HG03442 (cell line): ENCODE results near the gene OCA2.

Experiments
- ATAC-seq: cut with Tn5 transposase; IDR thresholded peaks from one replicate; pipeline ENCODE4 v1.9.1; 2021; ENCODE audit warnings: mild to moderate bottlenecking, moderate library complexity; ENCODE audit not compliant: unreplicated experiment

The OCA2 gene

DNA sequence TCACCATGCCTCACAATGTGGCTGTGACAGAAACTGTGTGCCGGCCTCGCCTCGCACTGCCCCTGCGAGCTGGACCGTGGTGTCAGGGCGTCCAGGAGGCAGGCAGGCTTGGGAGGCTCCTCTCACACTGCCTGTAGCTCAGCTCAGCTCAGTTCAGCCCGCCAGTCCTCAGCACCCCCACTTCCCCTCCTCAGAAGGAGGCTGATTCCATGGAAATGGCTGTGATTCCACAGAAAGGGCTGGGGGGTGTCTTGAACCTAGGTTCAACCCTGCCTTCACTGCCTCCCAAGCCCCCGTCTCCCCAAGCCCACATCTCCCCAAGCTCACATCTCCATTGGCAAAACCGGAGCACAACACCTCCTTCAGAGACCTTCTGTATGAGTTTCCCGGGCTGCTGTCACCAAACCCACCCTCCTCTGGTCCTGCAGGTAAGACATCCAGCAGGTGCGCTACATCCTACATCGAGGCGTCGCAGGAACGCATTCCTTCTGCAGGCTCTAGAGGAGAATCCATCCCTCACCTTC, 94.0 kb downstream of the OCA2 start:
- ATAC-seq = no peak

DNA sequence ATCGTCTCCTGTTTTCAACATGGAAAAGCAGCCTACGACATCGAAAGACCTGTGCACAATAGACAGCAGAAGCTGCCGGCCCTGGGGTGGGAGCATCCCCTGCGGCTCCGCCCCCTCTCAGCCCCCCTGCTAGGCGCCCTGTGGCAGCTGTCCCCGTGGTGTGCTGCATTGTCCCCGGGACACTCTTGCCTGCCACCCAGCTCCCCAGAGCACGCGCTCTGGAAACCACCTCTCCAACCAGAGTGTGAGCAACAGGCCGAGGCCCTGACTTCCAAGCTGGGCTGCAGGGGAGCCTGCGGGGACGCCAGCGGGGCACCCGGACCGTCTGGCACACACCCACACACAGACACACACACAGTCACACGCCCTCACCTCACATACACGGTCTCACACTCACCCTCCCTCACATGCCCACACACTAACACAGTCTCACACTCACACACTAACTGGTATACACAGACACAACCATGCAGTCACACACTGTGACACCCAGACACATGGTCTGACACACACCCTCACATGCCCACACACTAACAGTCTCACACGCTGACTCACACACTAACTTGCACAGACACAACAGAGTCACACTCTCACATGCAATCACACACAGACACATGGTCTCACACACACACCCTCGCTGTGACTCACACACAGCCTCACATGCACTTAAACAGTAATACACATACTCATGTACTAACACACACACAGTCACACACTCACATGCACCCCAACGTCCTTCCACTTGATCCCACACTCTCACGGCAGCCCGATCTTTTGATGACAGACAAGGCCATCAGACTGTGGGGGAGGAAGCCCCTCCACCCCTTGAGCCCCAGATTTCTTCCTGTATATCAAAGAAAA, 94.7 kb downstream of the OCA2 start:
- ATAC-seq = no peak

DNA sequence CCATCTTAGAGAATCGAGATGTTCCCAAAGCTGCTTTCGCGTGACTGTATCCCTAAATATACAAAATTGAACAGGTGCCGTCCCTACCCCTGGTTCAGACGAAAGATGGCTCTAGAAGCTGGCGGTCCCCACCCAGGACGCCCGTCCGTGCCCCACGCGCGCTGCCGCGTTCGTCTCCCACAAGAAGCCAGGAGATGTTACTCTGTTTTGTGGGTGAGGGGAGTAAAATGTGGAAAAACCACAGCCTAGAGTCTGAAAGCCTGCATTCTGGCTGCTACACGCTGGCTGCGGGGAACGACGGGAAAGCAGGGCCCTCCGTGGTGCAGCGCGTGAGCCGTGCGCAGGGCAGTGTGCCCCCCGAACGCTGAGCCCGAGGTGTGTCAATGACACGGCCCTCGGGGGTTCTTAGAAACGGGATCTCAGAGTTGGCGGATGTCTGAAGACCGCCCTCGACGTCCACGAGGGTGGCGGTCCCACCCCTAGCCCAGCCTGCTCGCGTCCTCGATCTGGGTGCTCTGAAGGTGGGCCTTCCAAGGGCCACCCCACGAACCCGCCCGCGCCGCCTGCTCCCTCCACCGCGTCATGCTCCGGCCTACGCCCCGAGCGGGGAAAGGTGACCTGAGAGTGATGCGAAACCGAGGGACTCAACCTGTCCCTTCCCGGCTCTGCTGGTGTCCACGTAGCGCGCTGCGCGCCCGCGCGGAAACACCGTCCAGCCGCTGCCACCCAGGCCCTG, 95.6 kb downstream of the OCA2 start:
- ATAC-seq = no peak

DNA sequence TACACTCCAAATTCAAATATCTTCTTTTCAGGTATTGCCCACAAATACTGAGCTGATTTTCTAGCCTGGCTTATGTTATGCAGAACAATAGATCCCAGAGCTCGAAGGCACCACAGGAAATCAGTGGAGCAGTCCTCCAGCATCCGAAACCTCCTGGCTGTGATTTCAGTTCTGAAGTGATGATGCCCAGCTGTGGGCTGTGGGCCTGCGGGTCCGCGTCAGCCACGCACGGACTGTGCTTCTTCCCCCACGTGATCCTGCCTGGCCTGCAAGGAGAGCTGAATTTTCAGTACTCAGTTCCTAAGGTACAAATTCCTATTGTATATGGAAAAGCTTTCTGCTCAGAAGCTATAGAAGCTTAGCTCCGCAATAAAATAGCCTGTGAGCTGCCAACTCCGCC, 96.2 kb downstream of the OCA2 start:
- no peak for ATAC-seq

DNA sequence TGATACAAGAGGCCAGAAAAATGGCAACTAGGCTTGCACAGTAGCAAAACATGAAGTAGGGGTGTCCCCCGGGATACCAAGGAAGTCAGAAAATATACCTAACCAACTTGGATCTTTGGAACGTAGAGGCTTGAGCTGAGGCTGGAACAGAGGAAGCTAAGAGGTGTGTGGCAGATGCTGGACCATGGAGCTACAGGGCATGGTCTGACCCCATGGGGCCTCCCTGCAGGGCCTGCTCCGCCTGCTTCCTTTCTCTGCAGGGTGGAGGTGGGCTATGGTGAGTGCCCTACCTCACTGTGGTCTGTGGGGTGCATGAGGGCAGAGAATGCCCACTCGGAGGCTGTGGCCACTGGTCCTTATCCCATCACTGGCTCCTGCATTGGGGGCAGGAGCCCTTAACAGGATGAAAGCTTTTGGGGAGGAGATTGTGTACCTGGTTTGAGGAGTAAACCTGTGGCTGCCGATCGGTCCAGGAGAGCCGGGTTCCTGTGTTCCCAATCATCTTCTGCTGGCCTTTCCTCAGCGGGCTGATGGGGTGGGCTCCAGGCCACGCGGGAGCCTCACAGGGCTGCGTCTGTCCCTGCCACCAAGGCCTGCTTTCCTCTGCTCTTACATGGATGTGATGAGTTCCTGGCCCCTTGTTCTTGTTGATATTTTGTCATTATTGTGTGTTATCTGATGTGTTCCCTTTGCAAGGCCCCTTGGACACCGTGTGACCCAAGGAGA, 96.8 kb downstream of the OCA2 start:
- no peak for ATAC-seq

DNA sequence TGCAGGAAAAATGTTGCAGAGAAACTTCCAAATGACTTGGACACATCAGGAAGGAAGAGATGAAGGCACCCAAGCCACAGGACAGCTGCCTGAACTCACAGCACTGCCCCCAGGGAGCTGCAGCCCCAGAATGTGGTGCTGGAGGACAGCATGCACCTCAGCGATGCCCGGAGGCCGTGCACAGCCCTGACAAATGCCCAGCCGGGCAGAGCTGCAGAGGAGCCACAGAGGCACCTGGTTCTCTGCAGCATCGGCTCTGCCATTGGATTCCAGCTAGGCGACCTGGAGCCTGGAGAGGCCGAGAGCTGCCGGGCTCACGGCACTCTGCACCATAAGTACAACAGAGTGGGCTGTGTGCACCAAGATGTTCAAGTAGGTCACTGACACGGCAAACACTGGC, 97.5 kb downstream of the OCA2 start:
- ATAC-seq = no peak

DNA sequence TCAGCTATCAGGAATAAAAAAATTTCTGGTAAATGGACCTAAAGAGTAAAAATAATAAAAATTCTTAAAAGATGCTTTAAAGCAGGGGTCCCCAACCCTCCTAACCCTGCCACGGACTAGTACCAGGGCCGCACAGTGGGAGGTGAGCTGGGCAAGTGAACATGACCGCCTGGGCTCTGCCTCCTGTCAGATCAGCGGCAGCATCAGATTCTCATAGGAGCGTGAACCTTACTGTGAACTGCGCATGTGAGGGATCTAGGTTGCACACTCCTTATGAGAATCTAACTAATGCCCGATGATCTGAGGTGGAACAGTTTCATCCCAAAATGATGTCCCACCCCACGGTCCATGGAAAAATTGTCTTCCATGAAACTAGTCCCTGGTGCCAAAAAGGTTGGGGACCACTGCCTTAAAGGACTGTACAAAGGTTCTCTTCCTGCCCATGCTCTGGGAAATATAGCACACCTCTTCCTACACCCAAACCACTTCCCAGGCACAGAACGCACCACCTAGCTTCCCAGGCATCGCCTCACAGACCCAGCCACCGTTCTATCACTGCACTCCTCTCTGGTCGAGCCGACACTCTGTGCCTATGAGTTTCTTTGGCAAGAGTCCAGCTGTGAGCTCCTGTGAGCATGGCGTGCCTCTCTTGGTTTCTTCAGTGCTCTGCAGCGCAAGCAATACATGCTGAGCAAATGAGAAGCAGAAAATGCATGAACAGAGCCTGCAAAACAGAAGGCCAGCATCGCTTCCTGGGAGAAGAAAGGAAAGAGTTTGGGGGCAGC, 104.9 kb downstream of the OCA2 start:
- ATAC-seq = no peak

DNA sequence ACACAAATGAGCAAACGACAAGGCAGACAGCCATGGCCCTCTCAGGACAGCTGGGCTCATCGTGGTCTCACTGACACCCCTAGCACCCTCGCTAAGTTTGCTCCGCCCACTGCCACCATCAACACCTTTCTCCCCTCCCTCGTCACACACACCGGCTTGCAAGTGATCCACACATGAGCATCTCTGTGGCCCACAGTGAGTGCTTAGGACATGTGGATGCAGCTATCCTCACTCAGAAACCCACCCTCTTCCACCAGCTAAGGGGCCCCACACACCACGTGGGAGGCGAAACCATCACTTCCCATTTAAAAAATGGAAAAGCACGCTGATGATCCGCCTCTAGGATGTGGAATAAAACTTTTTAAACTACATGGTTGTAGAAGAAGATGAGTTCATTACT, 105.6 kb downstream of the OCA2 start:
- no peak for ATAC-seq

DNA sequence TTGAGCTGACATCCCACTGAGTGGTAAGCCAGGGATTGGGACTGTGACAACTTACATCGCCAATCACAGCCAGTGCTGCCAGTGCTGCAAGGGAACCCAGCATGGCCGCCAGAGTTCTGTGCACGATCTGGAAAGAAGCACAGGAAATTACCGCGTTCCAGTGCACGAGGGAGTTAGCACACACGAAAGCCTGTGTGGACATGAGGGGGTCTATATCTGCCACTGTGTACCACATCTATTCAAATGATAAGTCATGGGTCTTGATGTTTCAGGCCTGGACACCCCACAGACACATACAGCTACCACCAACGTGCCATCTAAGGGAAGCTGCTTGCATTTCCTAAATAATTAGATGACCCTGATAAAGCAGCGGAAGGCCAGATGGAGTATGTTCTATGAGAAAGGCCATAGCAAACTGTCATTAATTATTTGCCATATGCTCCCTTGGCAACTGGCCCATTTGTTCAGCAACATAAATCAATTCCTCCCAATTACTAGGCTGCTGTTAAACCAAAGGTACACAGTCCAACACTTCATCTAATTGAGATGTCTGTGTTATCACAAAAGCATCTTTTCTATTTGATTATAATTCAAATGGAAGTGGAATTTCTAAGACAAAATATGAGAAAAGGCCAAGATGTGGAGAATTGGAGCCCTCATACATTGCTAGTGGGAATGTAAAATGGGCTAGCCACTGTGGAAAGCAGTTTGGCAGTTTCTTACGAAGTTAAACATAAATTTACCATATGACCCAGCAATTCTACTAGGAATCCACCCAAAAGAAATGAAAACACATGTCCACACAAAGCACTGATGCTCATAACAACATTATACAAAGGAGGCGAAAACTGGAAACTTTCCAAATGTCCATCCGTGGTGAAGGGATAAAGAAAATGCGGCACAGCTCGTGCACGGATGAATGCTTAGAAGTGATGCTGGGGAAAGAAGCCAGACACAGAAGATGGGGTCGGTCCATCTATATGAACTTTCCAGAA, 108.3 kb downstream of the OCA2 start:
- ATAC-seq = no peak

DNA sequence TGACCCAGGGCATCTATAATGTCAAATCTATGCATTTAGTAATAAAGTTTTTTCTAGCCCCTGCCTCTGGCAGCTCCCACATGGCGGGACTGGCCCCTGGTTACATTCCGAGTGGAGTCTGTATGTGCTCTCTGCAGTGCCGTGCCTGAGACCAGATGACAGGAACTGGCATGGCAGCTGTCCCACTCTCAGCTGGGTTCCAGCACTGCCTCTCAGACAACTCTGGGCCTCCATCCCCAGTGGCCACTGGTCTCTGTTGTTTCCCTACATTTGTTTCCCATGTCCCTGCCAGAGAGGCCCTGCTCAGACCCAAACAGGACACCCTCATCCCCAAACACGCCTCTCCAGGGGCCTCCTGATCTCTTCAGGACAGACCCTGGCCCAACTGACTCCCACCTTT, 109.3 kb downstream of the OCA2 start:
- ATAC-seq = no peak

DNA sequence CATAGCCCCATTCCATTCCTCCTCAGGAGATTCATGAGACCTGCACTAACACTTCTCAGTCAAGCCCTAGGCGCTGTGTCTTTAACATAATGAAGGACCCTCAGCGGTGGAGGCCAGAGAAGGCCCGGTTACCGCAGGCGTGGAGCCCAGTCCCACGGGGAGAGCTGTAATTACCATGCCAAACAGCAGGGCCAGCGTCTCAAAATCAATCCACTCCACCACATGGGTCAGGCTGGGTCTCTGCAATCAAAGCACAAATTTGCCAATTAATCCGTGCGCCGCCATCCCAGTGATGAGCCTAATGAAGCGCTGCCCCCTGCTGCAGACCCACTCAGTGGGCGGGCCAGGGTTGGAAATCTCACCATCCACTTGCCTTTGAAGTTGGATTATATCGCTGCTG, 109.7 kb downstream of the OCA2 start:
- ATAC-seq = no peak

DNA sequence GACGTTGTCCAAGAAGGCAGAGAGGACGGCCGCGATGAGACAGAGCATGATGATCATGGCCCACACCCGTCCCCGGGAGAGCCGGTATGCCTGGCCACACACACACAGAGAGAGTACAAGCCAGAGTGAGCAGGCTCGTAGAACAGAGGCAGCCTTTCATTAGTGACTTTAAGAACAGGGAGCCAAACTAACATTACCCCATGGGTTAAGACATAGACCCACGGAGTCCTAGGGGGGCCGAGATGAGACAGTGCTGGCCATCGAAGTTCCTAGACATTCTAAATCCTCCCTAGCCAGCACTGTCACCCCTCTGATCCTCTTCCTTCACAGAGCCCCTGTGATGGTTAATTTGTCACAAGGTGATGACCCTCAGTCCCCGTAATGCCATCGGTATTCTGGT, 114.0 kb downstream of the OCA2 start:
- no peak for ATAC-seq

DNA sequence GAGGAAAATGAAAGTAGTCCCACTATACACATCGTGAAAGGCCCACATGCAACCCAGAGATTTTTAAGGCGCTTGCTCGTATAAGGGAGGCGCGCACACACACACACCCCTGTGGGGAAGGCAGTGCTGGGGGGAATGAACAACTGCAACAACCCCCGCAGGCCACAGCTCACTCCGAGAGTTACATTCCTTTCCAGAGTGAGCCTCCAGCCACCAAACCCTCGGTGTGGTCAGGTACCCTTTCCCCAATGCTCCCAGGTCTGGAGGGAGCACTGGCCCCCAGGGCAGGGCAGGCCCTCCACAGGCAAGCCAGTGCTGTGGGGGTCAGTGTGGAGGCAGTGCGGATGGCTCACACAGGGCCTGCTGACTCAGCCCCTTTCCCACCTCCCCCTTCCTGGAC, 115.6 kb downstream of the OCA2 start:
- no peak for ATAC-seq

DNA sequence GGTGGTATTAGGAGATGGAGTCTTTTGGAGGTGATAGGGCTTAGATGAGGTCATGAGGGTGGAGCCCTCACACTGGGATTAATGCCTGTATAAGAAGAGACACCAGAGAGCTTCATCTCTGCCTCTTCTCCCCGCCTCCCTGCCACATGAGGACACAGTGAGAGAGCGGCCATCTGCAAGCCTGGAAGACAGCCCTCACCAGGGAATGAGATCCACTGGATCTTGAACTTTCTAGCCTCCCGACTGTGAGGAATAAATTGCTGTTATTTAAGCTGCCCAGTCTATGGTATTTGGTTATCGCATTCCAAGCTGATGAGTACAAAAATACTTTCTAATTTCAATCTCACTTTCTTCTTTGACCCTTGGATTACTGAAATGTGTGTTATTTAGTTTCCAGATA, 121.4 kb downstream of the OCA2 start:
- ATAC-seq = no peak

DNA sequence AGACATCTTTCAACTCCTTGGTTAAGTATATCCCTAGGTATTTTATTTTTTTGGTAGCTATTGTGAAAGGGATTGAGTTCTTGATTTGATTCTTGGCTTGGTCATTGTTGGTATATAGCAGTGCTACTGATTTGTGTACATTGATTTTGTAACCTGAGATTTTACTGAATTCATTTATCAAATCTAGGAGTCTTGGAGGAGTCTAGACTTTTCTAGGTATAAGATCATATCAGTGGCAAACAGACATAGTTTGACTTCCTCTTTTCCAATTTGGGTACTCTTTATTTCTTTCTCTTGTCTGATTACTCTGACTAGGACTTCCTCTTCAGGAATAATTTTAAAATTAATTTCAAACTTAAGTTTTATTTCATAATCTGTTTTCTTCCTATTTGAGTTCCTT, 125.2 kb downstream of the OCA2 start:
- no peak for ATAC-seq

DNA sequence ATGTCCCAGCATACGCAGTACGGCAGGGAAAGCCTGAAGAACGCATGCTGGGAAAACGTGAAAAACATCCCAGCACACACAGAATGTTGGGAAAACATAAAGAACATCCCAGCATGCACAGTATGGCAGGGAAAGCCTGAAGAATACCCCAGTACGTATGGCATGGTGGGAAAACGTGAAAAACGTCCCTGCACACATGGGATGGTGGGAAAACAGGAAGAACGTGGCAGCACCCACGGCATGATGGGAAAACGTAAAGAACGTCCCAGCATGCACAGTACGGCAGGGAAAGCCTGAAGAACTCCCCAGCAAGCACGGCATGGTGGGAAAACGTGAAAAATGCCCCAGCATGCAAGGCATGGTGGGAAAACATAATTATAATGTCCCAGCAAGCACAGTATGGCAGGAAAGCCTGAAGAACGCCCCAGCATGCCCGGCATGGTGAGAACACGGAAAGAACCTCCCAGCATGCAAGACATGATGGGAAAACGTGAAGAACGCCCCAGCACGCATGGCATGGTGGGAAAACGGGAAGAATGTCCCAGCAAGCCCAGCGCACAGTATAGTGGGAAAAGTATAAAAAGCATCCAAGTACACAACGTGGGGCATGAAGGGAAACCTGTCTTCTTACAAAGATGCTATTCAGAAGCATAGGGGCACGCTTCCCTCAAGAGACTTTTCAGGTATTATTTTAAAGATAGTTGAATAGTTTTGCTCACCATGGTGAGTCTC, 128.3 kb downstream of the OCA2 start:
- no peak for ATAC-seq

DNA sequence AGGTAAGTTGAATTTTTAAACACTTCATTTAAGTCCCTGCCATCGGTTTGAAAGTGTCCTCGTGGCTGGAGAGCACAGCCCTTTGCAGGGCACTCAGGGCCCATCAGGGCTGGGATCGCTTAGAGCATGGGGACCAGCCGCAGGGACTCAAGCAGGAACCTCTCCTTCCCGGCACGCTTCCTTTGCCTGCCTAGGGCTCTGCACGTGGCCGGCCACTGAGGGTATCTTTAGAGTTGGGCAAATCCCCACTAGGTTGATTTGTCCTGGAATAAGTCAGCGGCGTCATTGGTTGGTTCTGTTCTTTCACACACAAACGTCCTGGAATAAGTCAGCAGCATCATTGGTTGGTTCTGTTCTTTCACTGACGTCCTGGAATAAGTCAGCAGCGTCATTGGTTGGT, 131.6 kb downstream of the OCA2 start:
- ATAC-seq = no peak

DNA sequence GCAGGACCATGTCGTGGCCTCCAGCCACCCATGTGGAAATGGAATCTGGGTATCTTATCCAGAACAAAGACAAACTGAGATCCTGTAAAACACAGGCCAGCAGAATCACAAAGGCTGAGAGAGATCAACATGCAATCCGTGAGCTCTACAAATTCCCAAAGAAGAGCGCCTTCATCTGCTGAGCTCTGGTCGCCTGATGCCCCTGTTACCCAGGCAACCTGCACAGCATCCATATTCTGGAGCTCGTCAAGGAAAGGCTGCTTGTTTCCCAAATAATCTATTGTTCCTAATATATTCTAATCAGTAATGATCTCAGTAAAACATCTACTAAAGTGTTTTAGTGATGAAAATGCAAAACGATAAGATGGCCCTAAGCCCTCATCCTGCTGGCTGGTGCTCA, 133.6 kb downstream of the OCA2 start:
- no peak for ATAC-seq

DNA sequence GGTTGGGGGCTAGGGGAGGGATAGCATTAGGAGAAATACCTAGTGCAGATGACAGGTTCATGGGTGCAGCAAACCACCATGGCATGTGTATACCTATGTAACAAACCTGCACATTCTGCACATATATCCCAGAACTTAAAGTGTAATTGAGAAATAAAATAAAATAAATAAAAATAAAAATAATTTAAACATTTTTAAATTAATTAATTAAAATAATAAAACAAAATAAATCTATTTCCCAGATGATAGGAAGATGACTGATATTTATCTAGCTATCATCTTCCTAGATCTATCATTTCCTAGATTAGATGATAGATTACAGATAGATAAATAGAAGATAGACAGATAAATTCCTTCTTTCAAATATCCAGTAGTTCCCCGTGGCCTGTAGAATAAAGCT, 137.3 kb downstream of the OCA2 start:
- ATAC-seq = no peak
